GM23248 (cell line): ENCODE measurements around the gene RNASE4. TPM values are rescaled to one million over a fixed set of nuclear protein-coding genes. Genes with fewer than 3 reads are reported as not detected.
"Not testable (repeated sequence)": the region's sequence is repeated elsewhere in the genome, so short reads cannot be mapped to it uniquely, and the experiment has no call there.

ENCODE experiments used
- DNase-seq: peaks from one replicate; pipeline ENCODE4 v3.0.0-alpha.2; 2015
- H2AFZ ChIP-seq: fragments of 200-600 bp; sonication (generic); 2 replicates; pipeline ENCODE4 v1.6.1; 2016; ENCODE audit warnings: antibody characterized with exemption
- H3F3A ChIP-seq: fragments of 200-600 bp; sonication (generic); 2 replicates; pipeline ENCODE4 v1.6.1; 2016; ENCODE audit warnings: mild to moderate bottlenecking, antibody characterized with exemption, mixed run types; ENCODE audit not compliant: insufficient read depth
- H3K27ac ChIP-seq: fragments of 200-600 bp; sonication (generic); 2 replicates; pipeline ENCODE4 v1.5.1; 2016; ENCODE audit warnings: mild to moderate bottlenecking
- H3K27me3 ChIP-seq: fragments of 200-600 bp; sonication (generic); replicated peaks from 2 replicates; pipeline ENCODE4 v1.6.1; 2016; ENCODE audit warnings: mild to moderate bottlenecking; ENCODE audit not compliant: insufficient read depth
- H3K36me3 ChIP-seq: fragments of 200-600 bp; sonication (generic); 2 replicates; pipeline ENCODE4 v1.6.1; 2016; ENCODE audit warnings: low read depth, mild to moderate bottlenecking
- H3K4me1 ChIP-seq: fragments of 200-600 bp; sonication (generic); 2 replicates; pipeline ENCODE4 v1.6.1; 2016; ENCODE audit warnings: mild to moderate bottlenecking; ENCODE audit not compliant: insufficient read depth
- H3K4me2 ChIP-seq: fragments of 200-600 bp; sonication (generic); one replicate; pipeline ENCODE4 v1.6.1; 2016; ENCODE audit warnings: mild to moderate bottlenecking; ENCODE audit not compliant: unreplicated experiment
- H3K4me3 ChIP-seq: fragments of 200-600 bp; sonication (generic); 2 replicates; pipeline ENCODE4 v1.5.1; 2016; ENCODE audit warnings: mild to moderate bottlenecking
- H3K79me2 ChIP-seq: fragments of 200-600 bp; sonication (generic); 2 replicates; pipeline ENCODE4 v1.6.1; 2016; ENCODE audit warnings: mild to moderate bottlenecking; ENCODE audit not compliant: insufficient read depth
- H3K9ac ChIP-seq: fragments of 200-600 bp; sonication (generic); 2 replicates; pipeline ENCODE4 v1.6.1; 2016; ENCODE audit warnings: mild to moderate bottlenecking
- H3K9me2 ChIP-seq: fragments of 200-600 bp; sonication (generic); 2 replicates; pipeline ENCODE4 v1.6.1; 2016; ENCODE audit warnings: mixed run types, mild to moderate bottlenecking, moderate library complexity; ENCODE audit not compliant: insufficient read depth
- H3K9me3 ChIP-seq: fragments of 200-600 bp; sonication (generic); one replicate; pipeline ENCODE4 v1.6.1; 2017; ENCODE audit warnings: low read depth
- H4K20me1 ChIP-seq: fragments of 200-600 bp; sonication (generic); 2 replicates; pipeline ENCODE4 v1.6.0; 2016; ENCODE audit not compliant: insufficient read depth
- EZH2 ChIP-seq: fragments of 200-600 bp; sonication (generic); IDR thresholded peaks from 2 replicates; pipeline ENCODE4 v1.6.1; 2018; ENCODE audit warnings: antibody characterized with exemption, mild to moderate bottlenecking; ENCODE audit not compliant: insufficient read depth, poor library complexity, severe bottlenecking
- EZH2phosphoT487 ChIP-seq: fragments of 200-600 bp; sonication (generic); IDR thresholded peaks from 2 replicates; pipeline ENCODE4 v1.6.1; 2018; ENCODE audit warnings: antibody characterized with exemption, moderate library complexity, mild to moderate bottlenecking, low read depth; ENCODE audit not compliant: insufficient read depth
- WGBS, 2 experiments: methylation state at CpG; one replicate each; pipeline ENCODE4 v1.1.6; 2015 to 2017; ENCODE audit warnings: low lambda C conversion rate in 2 of 2, low coverage in 1 of 2; ENCODE audit errors: missing lambda C conversion rate in 2 of 2; 5-methylcytosine and 5-hydroxymethylcytosine counted together
- in situ Hi-C: fragments of 300-500 bp; cut with MboI; formaldehyde crosslinking; loops from 2 replicates; pipeline ENCODE4 v1.15.0; 2020
- polyA plus RNA-seq: library from polyadenylated mRNA; unstranded; fragments of >200 nt; fragmentation: Nextera tagmentation; extraction: Ambion mirVana; gene quantifications from 2 replicates; pipeline ENCODE4 v1.2.1, GENCODE V29; 2016
- total RNA-seq: library from RNA; depleted of rRNA; stranded (reverse); fragments of >200 nt; shearing (Covaris generic); gene quantifications from 2 replicates; pipeline ENCODE4 v1.2.3, GENCODE V29; 2014

The RNASE4 gene
- total and polyA plus RNA-seq, 2 experiments from 2014 or later: 35.9 to 37.9 TPM

DNA sequence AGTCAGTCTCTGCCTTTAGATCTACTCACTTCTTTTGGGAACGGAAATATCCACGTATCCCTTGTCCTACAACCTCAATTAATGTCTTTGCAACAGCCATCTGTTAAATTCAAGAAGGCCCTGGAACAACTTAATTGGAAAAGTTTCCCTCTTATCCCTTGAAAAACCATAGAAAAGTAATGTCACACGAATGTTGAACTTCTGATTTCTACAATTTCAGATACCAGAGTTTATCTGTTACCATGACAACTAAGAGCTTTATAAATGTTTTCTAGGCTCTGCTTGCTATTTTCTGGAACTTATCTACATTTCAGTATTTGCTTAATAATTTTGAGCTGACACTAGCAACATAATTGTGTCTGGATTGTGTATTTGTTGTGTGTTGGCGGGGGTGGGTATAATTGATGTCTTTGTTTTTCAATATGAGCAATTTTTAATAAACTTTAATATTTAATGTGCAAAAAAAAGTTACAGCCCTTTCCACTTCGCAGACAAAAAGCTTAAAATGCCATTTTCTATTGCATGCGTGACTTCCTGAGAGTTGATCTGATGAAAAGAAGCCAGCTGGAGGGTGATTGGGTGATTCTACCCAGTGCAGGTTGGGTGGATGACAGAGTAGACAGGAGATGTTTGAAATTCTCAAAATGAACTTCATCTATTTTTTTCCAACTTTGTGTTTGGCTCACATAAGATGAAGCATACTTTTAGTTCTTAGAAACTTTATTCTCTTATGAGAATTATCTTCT lies 49.5 kb downstream of the RNASE4 start:
- H3K4me1 ChIP-seq: no peaks in the 10 kb centered on the region

DNA sequence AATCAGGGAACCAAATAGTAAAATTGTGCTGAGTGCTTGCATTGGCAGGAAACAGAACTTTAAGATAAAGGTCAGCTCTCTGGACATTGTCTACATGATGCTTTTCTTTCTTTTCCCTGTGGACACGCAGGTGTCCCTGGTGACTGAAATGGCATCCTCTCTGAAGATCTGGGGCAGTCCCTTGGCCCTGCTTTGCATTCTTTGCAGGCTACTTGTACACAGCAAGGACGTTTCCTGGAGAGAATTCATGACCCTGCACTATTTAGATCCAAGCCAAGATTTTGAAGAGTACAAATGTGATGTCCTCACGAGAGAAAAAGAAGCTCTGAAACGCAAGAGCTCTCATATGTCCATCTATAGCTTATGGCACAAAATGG lies 50.1 kb downstream of the RNASE4 start:
- in situ Hi-C loops: no loop called here
- Histone ChIP-seq H3K9me2 (no peaks in the 10 kb centered on the region), H3F3A (no peaks in the 10 kb centered on the region), H4K20me1 (no peaks in the 10 kb centered on the region), H3K4me2 (no peak overlapping the region), H3K4me1 (no peaks in the 10 kb centered on the region), H3K36me3 (no peaks in the 10 kb centered on the region), H3K27ac (no peak overlapping the region), H3K4me3 (no peak overlapping the region), H2AFZ (no peak overlapping the region), H3K9ac (no peak overlapping the region), H3K79me2 (no peaks in the 10 kb centered on the region), H3K27me3 (no peaks in the 10 kb centered on the region), H3K9me3 (no peaks in the 10 kb centered on the region)
- DNase-seq: no peak
- TF ChIP-seq EZH2phosphoT487 (no peak), EZH2 (no peak)
- WGBS, 2 experiments: 0% methylated on average over 4 of the region's 4 CpGs

More for the DNA sequence above, 49.5 kb downstream of the RNASE4 start:
- no peak overlapping the region for H3K9ac ChIP-seq
- no peaks in the 10 kb centered on the region for H3K79me2 ChIP-seq
- H3F3A ChIP-seq: no peaks in the 10 kb centered on the region
- TF ChIP-seq EZH2 (no peak), EZH2phosphoT487 (no peak)
- H3K27ac ChIP-seq: no peak overlapping the region
- no peak overlapping the region for H2AFZ ChIP-seq
- H4K20me1 ChIP-seq: no peaks in the 10 kb centered on the region
- H3K36me3 ChIP-seq: no peaks in the 10 kb centered on the region
- no peak for DNase-seq
- H3K9me2 ChIP-seq: no peaks in the 10 kb centered on the region
- no peak overlapping the region for H3K4me2 ChIP-seq
- no peaks in the 10 kb centered on the region for H3K9me3 ChIP-seq
- in situ Hi-C loops: no loop called here
- H3K4me3 ChIP-seq: no peak overlapping the region
- H3K27me3 ChIP-seq: no peaks in the 10 kb centered on the region
- 3 to 5% methylated on average over 6 of the region's 6 CpGs for WGBS, 2 experiments

DNA sequence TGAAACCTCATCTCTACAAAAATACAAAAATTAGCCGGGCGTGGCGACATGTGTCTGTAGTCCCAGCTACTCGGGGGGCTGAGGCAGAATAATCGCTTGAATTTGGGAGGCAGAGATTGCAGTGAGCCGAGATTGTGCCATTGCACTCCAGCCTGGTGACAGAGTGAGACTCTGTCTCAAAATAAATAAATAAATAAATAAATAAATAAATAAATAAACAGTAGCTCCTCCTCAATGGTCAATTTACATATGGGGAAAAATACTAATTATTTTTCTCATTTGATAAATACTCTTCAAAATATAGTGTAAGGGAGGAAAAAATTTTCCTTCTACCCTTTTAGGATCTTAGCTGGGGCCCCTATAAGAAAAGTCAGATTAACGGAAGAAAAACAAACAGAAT lies 53.9 kb downstream of the RNASE4 start:
- H2AFZ ChIP-seq, H4K20me1 ChIP-seq, H3K4me1 ChIP-seq, H3F3A ChIP-seq, H3K27me3 ChIP-seq, H3K9me2 ChIP-seq, H3K4me3 ChIP-seq, H3K9ac ChIP-seq, H3K9me3 ChIP-seq, in situ Hi-C loops, H3K4me2 ChIP-seq, DNase-seq, H3K27ac ChIP-seq, H3K36me3 ChIP-seq, H3K79me2 ChIP-seq: not testable (repeated sequence)
- 62 to 65% methylated on average over 7 of the region's 7 CpGs for WGBS, 2 experiments

GRCh38 chr14:20742132-20742531 lies 57.8 kb downstream of the RNASE4 start:
- no peak overlapping the region for H3K27ac ChIP-seq
- H2AFZ ChIP-seq: no peak overlapping the region
- H3K4me2 ChIP-seq: no peak overlapping the region
- no peaks in the 10 kb centered on the region for H3F3A ChIP-seq
- no peaks in the 10 kb centered on the region for H3K9me3 ChIP-seq
- in situ Hi-C loops: no loop called here
- no peak overlapping the region for H3K4me3 ChIP-seq
- H4K20me1 ChIP-seq: no peaks in the 10 kb centered on the region
- no peaks in the 10 kb centered on the region for H3K27me3 ChIP-seq
- no peaks in the 10 kb centered on the region for H3K9me2 ChIP-seq
- no peak overlapping the region for H3K9ac ChIP-seq
- no peaks in the 10 kb centered on the region for H3K79me2 ChIP-seq
- DNase-seq: no peak
- TF ChIP-seq EZH2phosphoT487 (no peak), EZH2 (no peak)
- WGBS, 2 experiments: 54 to 63% methylated on average over 4 of the region's 4 CpGs
- no peaks in the 10 kb centered on the region for H3K4me1 ChIP-seq
- no peaks in the 10 kb centered on the region for H3K36me3 ChIP-seq

- Histone ChIP-seq H3K9ac (no peak overlapping the region), H3K27me3 (no peaks in the 10 kb centered on the region), H4K20me1 (no peaks in the 10 kb centered on the region), H3K4me3 (no peak overlapping the region), H3K79me2 (no peaks in the 10 kb centered on the region), H3K36me3 (no peaks in the 10 kb centered on the region), H3K27ac (no peak overlapping the region), H3F3A (no peaks in the 10 kb centered on the region), H2AFZ (no peak overlapping the region), H3K4me2 (no peak overlapping the region), H3K4me1 (no peaks in the 10 kb centered on the region), H3K9me2 (no peaks in the 10 kb centered on the region), H3K9me3 (no peaks in the 10 kb centered on the region)
- no peak for DNase-seq
- TF ChIP-seq EZH2 (no peak), EZH2phosphoT487 (no peak)
- 19 to 22% methylated on average over 2 of the region's 2 CpGs for WGBS, 2 experiments
- in situ Hi-C loops: no loop called here
These were observed 59.2 kb downstream of the RNASE4 start for GRCh38 chr14:20743556-20743955.
